Gastroesophageal sphincter (tissue), 4 donors: Measurements from ENCODE around the gene TULP4. TPM values are rescaled to one million over a fixed set of nuclear protein-coding genes. Genes with fewer than 3 reads are reported as not detected.
"Not testable (repeated sequence)": the region's sequence is repeated elsewhere in the genome, so short reads cannot be mapped to it uniquely, and the experiment has no call there.

Source experiments
- ATAC-seq: fragments of 150-250 bp; one replicate; pipeline ENCODE4 v1.9.1; 2016; ENCODE audit warnings: mild to moderate bottlenecking, moderate library complexity
- H3K27ac ChIP-seq, 4 donors: fragments of 200-600 bp; sonication (generic) in 3 of 4; 1 replicate in 3 of 4; 2 replicates in 1 of 4; pipeline ENCODE4 v1.5.1; 2016 to 2019
- H3K27me3 ChIP-seq: fragments of 200-600 bp; sonication (generic); one replicate; pipeline ENCODE4 v1.5.1; 2019
- H3K36me3 ChIP-seq, 2 donors: fragments of 200-600 bp; sonication (generic); one replicate each; pipeline ENCODE4 v1.5.1; 2019; ENCODE audit warnings: control low read depth in 1 of 2
- H3K4me1 ChIP-seq, 3 donors: fragments of 200-600 bp; sonication (generic); 1 replicate in 2 of 3; 2 replicates in 1 of 3; pipeline ENCODE4 v1.5.1; 2016 to 2019; ENCODE audit warnings: control low read depth in 2 of 3
- H3K4me3 ChIP-seq, 2 donors: fragments of 200-600 bp; sonication (generic); one replicate each; pipeline ENCODE4 v1.5.1; 2019; ENCODE audit warnings: mild to moderate bottlenecking in 1 of 2, moderate library complexity in 1 of 2
- H3K9me3 ChIP-seq, 3 donors: fragments of 200-600 bp; sonication (generic); one replicate each; pipeline ENCODE4 v1.5.1; 2017 to 2019; ENCODE audit warnings: control low read depth in 2 of 3
- CTCF ChIP-seq, 4 experiments: fragments of 200-600 bp in 2 of 4; fragments of 450-650 bp in 2 of 4; sonication (generic) in 1 of 4; IDR thresholded peaks; one replicate each; pipeline ENCODE4 v1.5.1; 2017 to 2019; ENCODE audit warnings: antibody characterized with exemption in 4 of 4, mild to moderate bottlenecking in 2 of 4, moderate library complexity in 2 of 4
- EP300 ChIP-seq: sonication (generic); formaldehyde crosslinking; IDR thresholded peaks from one replicate; pipeline ENCODE4 v1.6.1; 2017; ENCODE audit warnings: antibody characterized with exemption, mild to moderate bottlenecking
- POLR2A ChIP-seq, 2 donors: fragments of 450-650 bp; IDR thresholded peaks; one replicate each; pipeline ENCODE4 v1.6.1; 2017; ENCODE audit warnings: antibody characterized with exemption in 2 of 2, mild to moderate bottlenecking in 2 of 2, moderate library complexity in 1 of 2
- POLR2AphosphoS5 ChIP-seq: sonication (generic); formaldehyde crosslinking; IDR thresholded peaks from one replicate; pipeline ENCODE4 v1.6.1; 2017; ENCODE audit warnings: antibody characterized with exemption
- WGBS, 2 donors: methylation state at CpG; one replicate each; pipeline ENCODE4 v1.1.5; 2018; ENCODE audit warnings: low coverage in 1 of 2; 5-methylcytosine and 5-hydroxymethylcytosine counted together
- total RNA-seq, 4 donors: library from RNA; depleted of rRNA; stranded (reverse); fragments of >200 nt; gene quantifications; one replicate each; pipeline ENCODE4 v1.1.0, GENCODE V29; 2016

Gene TULP4
- total RNA-seq, 4 donors from 2014 or later, result 159 to 244 (median 201) TPM

- WGBS, 2 donors, result 57 to 58% methylated on average over 3 of the region's 3 CpGs
- Histone ChIP-seq H3K36me3 (peaks cover 0 to 64% of the 10 kb centered on the region in 2 donors), H3K27ac (no peak overlapping the region), H3K27me3 (no peaks in the 10 kb centered on the region), H3K4me3 (no peak overlapping the region), H3K4me1 (no peaks in the 10 kb centered on the region), H3K9me3 (peaks cover 0 to 6% (median 0%) of the 10 kb centered on the region in 3 donors)
- TF ChIP-seq POLR2A (IDR thresholded peaks at IDR 0.05) (no peak), CTCF (IDR thresholded peaks at IDR 0.05) (no peak), POLR2AphosphoS5 (no peak), EP300 (no peak)
- ATAC-seq, result no peak
These were observed 153.5 kb downstream of the TULP4 start for GRCh38 chr6:158465747-158466146.

- WGBS, 2 donors, result 63 to 100% methylated on average over 1 to 6 of the region's 6 CpGs
- peaks cover 0 to 6% (median 0%) of the 10 kb centered on the region in 3 donors for H3K9me3 ChIP-seq
- no peaks in the 10 kb centered on the region for H3K27me3 ChIP-seq
- no peak overlapping the region for H3K4me3 ChIP-seq
- peaks cover 0 to 47% of the 10 kb centered on the region in 2 donors for H3K36me3 ChIP-seq
- no peak overlapping the region for H3K27ac ChIP-seq
- ATAC-seq, result no peak
- no peaks in the 10 kb centered on the region for H3K4me1 ChIP-seq
- TF ChIP-seq EP300 (no peak), POLR2A (IDR thresholded peaks at IDR 0.05) (no peak)
These were observed 155.7 kb downstream of the TULP4 start for GRCh38 chr6:158467923-158468322.

- Histone ChIP-seq H3K9me3 (peaks cover 0 to 6% (median 0%) of the 10 kb centered on the region in 3 donors), H3K27me3 (no peaks in the 10 kb centered on the region), H3K36me3 (peaks cover 0 to 45% of the 10 kb centered on the region in 2 donors), H3K4me3 (no peak overlapping the region), H3K4me1 (no peaks in the 10 kb centered on the region), H3K27ac (no peak overlapping the region)
- 88 to 96% methylated on average over 4 of the region's 6 CpGs for WGBS, 2 donors
- TF ChIP-seq EP300 (no peak), CTCF (IDR thresholded peaks at IDR 0.05) (no peak), POLR2A (IDR thresholded peaks at IDR 0.05) (no peak), POLR2AphosphoS5 (no peak)
- ATAC-seq, result no peak
These were observed 156.4 kb downstream of the TULP4 start for GRCh38 chr6:158468666-158469065.

- not testable (repeated sequence) for H3K27ac ChIP-seq, H3K4me3 ChIP-seq, ATAC-seq, H3K4me1 ChIP-seq, H3K27me3 ChIP-seq, H3K9me3 ChIP-seq
- peaks cover 0 to 33% of the 10 kb centered on the region in 2 donors for H3K36me3 ChIP-seq
- WGBS, 2 donors, result 94% methylated on average over 7 of the region's 18 CpGs; no CpG with 5 or more reads in 1 of the 2 donors
These were observed 157.8 kb downstream of the TULP4 start for GRCh38 chr6:158470023-158470422.

- Histone ChIP-seq H3K4me1 (no peaks in the 10 kb centered on the region), H3K9me3 (no peaks in the 10 kb centered on the region), H3K27me3 (no peaks in the 10 kb centered on the region), H3K4me3 (no peak overlapping the region), H3K27ac (no peak overlapping the region), H3K36me3 (peaks cover 0 to 26% of the 10 kb centered on the region in 2 donors)
- 91 to 93% methylated on average over 3 of the region's 3 CpGs for WGBS, 2 donors
- ATAC-seq, result no peak
- TF ChIP-seq POLR2AphosphoS5 (no peak), EP300 (no peak), POLR2A (IDR thresholded peaks at IDR 0.05) (no peak), CTCF (IDR thresholded peaks at IDR 0.05) (no peak)
These were observed 159.1 kb downstream of the TULP4 start for GRCh38 chr6:158471339-158471738.

GRCh38 chr6:158472447-158472846 lies 160.2 kb downstream of the TULP4 start:
- H3K4me3 ChIP-seq, result no peak overlapping the region
- no peak overlapping the region for H3K27ac ChIP-seq
- H3K27me3 ChIP-seq, result no peaks in the 10 kb centered on the region
- WGBS, 2 donors, result 78 to 90% methylated on average over 5 of the region's 5 CpGs
- no peaks in the 10 kb centered on the region for H3K9me3 ChIP-seq
- TF ChIP-seq POLR2A (IDR thresholded peaks at IDR 0.05) (no peak), CTCF (IDR thresholded peaks at IDR 0.05) (no peak), EP300 (no peak), POLR2AphosphoS5 (no peak)
- peaks cover 0 to 25% of the 10 kb centered on the region in 2 donors for H3K36me3 ChIP-seq
- no peak for ATAC-seq
- H3K4me1 ChIP-seq, result no peaks in the 10 kb centered on the region
